Measurements from ENCODE around the gene PTOV1. TPM values are rescaled to one million over a fixed set of nuclear protein-coding genes. Genes with fewer than 3 reads are reported as not detected.
A peak's percentile ranks its signal among the peaks of the same experiment; 100 is the strongest.

PTOV1 gene
- total RNA-seq, 6 donors from 2014 or later = 60.2 to 136 (median 106) TPM

- Histone ChIP-seq H3K27me3 (no peaks in the 10 kb centered on the region), H3K9me3 (no peaks in the 10 kb centered on the region), H3K27ac (no peak overlapping the region), H3K36me3 (peaks cover 0 to 8% (median 2%) of the 10 kb centered on the region in 4 donors), H3K4me1 (peaks cover 4 to 23% (median 15%) of the 10 kb centered on the region in 4 donors), H3K4me3 (no peak overlapping the region)
- ATAC-seq (ENCODE audit: low FRiP score in 2 of 2) (no peak), DNase-seq (no peak)
- TF ChIP-seq POLR2AphosphoS5 (IDR thresholded peaks at IDR 0.05) (no peak), POLR2A (IDR thresholded peaks at IDR 0.05) (no peak), EP300 (IDR thresholded peaks at IDR 0.05) (no peak)
- TF ChIP-seq, protein P1, sequence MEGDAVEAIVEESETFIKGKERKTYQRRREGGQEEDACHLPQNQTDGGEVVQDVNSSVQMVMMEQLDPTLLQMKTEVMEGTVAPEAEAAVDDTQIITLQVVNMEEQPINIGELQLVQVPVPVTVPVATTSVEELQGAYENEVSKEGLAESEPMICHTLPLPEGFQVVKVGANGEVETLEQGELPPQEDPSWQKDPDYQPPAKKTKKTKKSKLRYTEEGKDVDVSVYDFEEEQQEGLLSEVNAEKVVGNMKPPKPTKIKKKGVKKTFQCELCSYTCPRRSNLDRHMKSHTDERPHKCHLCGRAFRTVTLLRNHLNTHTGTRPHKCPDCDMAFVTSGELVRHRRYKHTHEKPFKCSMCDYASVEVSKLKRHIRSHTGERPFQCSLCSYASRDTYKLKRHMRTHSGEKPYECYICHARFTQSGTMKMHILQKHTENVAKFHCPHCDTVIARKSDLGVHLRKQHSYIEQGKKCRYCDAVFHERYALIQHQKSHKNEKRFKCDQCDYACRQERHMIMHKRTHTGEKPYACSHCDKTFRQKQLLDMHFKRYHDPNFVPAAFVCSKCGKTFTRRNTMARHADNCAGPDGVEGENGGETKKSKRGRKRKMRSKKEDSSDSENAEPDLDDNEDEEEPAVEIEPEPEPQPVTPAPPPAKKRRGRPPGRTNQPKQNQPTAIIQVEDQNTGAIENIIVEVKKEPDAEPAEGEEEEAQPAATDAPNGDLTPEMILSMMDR (IDR thresholded peaks at IDR 0.05) = no peak
- WGBS, 2 donors = 58 to 61% methylated on average over 3 of the region's 3 CpGs
Measured at GRCh38 chr19:49845414-49845813, 5.5 kb upstream of the PTOV1 start.

GRCh38 chr19:49846408-49846807, 4.6 kb upstream of the PTOV1 start:
- no peaks in the 10 kb centered on the region for H3K27me3 ChIP-seq
- ATAC-seq (ENCODE audit: low FRiP score in 2 of 2) (no peak), DNase-seq (no peak)
- no peak overlapping the region for H3K27ac ChIP-seq
- 78 to 87% methylated on average over 5 of the region's 5 CpGs for WGBS, 2 donors
- no peaks in the 10 kb centered on the region for H3K36me3 ChIP-seq
- TF ChIP-seq EP300 (IDR thresholded peaks at IDR 0.05) (no peak), POLR2AphosphoS5 (IDR thresholded peaks at IDR 0.05) (no peak), POLR2A (IDR thresholded peaks at IDR 0.05) (no peak)
- TF ChIP-seq, protein P1 (IDR thresholded peaks at IDR 0.05) = no peak
- no peaks in the 10 kb centered on the region for H3K9me3 ChIP-seq
- H3K4me1 ChIP-seq = peaks cover 4 to 23% (median 15%) of the 10 kb centered on the region in 4 donors
- no peak overlapping the region for H3K4me3 ChIP-seq

- no peak for ATAC-seq (ENCODE audit: low FRiP score in 2 of 2)
- WGBS, 2 donors = 75 to 77% methylated on average over 10 of the region's 10 CpGs
- peaks cover 16 to 34% (median 29%) of the 10 kb centered on the region in 4 donors for H3K4me1 ChIP-seq
- H3K36me3 ChIP-seq = no peaks in the 10 kb centered on the region
- H3K9me3 ChIP-seq = no peaks in the 10 kb centered on the region
- H3K27me3 ChIP-seq = no peaks in the 10 kb centered on the region
- H3K4me3 ChIP-seq = no peak overlapping the region
- peak in 1 of 2 donors; percentile 50 for DNase-seq
- TF ChIP-seq, protein P1 (IDR thresholded peaks at IDR 0.05) = no peak
- TF ChIP-seq EP300 (IDR thresholded peaks at IDR 0.05) (no peak), POLR2A (IDR thresholded peaks at IDR 0.05) (no peak), POLR2AphosphoS5 (IDR thresholded peaks at IDR 0.05) (no peak)
- peak overlapping the region in 1 of 4 donors; percentile 42 for H3K27ac ChIP-seq
Measured at GRCh38 chr19:49847731-49848696, 2.9 kb upstream of the PTOV1 start.

DNA sequence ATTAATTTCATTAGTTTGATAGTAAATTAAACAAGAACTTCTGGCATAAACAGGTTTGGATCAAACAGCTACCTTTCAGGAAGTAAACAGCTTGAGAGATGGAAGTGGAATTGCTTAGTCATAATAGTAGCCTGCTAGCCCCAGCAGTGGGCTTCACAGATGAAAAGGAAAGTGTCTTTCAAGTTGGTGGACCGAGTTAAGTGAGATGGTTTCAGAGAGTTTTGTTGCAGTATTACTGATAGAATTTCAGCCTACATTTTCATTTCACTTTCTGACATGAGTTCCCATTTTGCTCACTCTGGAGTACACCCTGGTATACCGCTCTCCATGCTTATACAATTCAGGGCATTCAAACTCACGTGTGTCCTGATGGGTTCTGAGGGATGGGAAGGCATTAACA, 2.0 kb upstream of the PTOV1 start:
- no peaks in the 10 kb centered on the region for H3K9me3 ChIP-seq
- ATAC-seq (ENCODE audit: low FRiP score in 2 of 2) (no peak), DNase-seq (no peak)
- TF ChIP-seq POLR2A (IDR thresholded peaks at IDR 0.05) (no peak), POLR2AphosphoS5 (IDR thresholded peaks at IDR 0.05) (no peak), EP300 (IDR thresholded peaks at IDR 0.05) (no peak)
- TF ChIP-seq, protein P1 (IDR thresholded peaks at IDR 0.05) = no peak
- H3K4me1 ChIP-seq = peaks cover 24 to 40% (median 35%) of the 10 kb centered on the region in 4 donors
- H3K4me3 ChIP-seq = no peak overlapping the region
- H3K27me3 ChIP-seq = no peaks in the 10 kb centered on the region
- H3K36me3 ChIP-seq = no peaks in the 10 kb centered on the region
- 73 to 90% methylated on average over 3 of the region's 3 CpGs for WGBS, 2 donors
- no peak overlapping the region for H3K27ac ChIP-seq
